GM10248 (cell line): ENCODE results near the gene PLXNC1.

Source experiments
- CTCF ChIA-PET: fragments of 300-600 bp; sonication (Branson Sonifier 250); formaldehyde crosslinking; extraction: SDS; loops from one replicate; lab custom pipeline; 2021; ENCODE audit warnings: antibody characterized with exemption; lab: Yijun Ruan, JAX
- POLR2A ChIA-PET: fragments of 350-650 bp; sonication (Branson Sonifier 250); formaldehyde crosslinking; extraction: SDS; loops from one replicate; lab custom pipeline; 2020; ENCODE audit warnings: antibody characterized with exemption; lab: Yijun Ruan, JAX
- DNase-seq: peaks from one replicate; pipeline ENCODE4 v3.0.0; 2012; ENCODE audit errors: extremely low spot score
- CTCF ChIP-seq: IDR thresholded peaks from 2 replicates; pipeline ENCODE4 v1.5.1; 2012; ENCODE audit warnings: mild to moderate bottlenecking, low read depth; ENCODE audit errors: extremely low read depth, missing control alignments, control extremely low read depth

The PLXNC1 gene

GRCh38 chr12:94338006-94338794 lies 189.8 kb downstream of the PLXNC1 start:
- ChIA-PET CTCF (interaction anchor here (1.0 kb wide), 1 partner anchor 9 kb away, joined by 3 read pairs; no protein-coding TSS in a partner anchor), POLR2A (no interaction called here)
- no peak for DNase-seq
- TF ChIP-seq CTCF: no peak

GRCh38 chr12:94340573-94340972 lies 192.2 kb downstream of the PLXNC1 start:
- ChIA-PET POLR2A (no interaction called here), CTCF (interaction anchor here (1.0 kb wide), 1 partner anchor 77 kb away, joined by 3 read pairs; no protein-coding TSS in a partner anchor)
- DNase-seq: no peak
- no peak for TF ChIP-seq CTCF

- no peak for TF ChIP-seq CTCF
- POLR2A ChIA-PET: no interaction called here
- no peak for DNase-seq
- CTCF ChIA-PET: no interaction called here
These were observed 204.8 kb downstream of the PLXNC1 start for GRCh38 chr12:94353130-94353529.
